HEK293 (cell line): ENCODE data around the gene TNNT2.

Experiments used
- CTCF ChIA-PET: fragments of 350-600 bp; formaldehyde crosslinking; extraction: SDS; loops from one replicate; lab custom pipeline; 2021; ENCODE audit warnings: antibody characterized with exemption; lab: Yijun Ruan, JAX
- POLR2A ChIA-PET: fragments of 300-600 bp; formaldehyde crosslinking; extraction: SDS; loops from one replicate; lab custom pipeline; 2020; ENCODE audit warnings: antibody characterized with exemption, inconsistent platforms; lab: Yijun Ruan, JAX
- H3K27ac ChIP-seq: fragments of 200-500 bp; sonication (Bioruptor generic); 2 replicates; pipeline ENCODE4 v1.5.1; 2014; ENCODE audit warnings: low read depth, low read length, control low read depth, inconsistent platforms; ENCODE audit errors: extremely low read depth
- H3K36me3 ChIP-seq, 2 experiments: fragments of 200-500 bp in 1 of 2; sonication (Bioruptor generic) in 1 of 2; 1 replicate in 1 of 2; 2 replicates in 1 of 2; pipeline ENCODE4 v1.5.1; 2014 to 2017; ENCODE audit warnings: inconsistent platforms in 2 of 2, low read length in 2 of 2; ENCODE audit not compliant: control insufficient read depth in 2 of 2, insufficient read depth in 1 of 2
- H3K4me1 ChIP-seq: fragments of 200-500 bp; sonication (Bioruptor generic); 2 replicates; pipeline ENCODE4 v1.5.1; 2014; ENCODE audit warnings: mild to moderate bottlenecking, low read length, inconsistent platforms; ENCODE audit not compliant: control insufficient read depth, insufficient read depth
- H3K4me3 ChIP-seq: 2 replicates; pipeline ENCODE4 v1.5.1; 2011; ENCODE audit warnings: low read depth, mild to moderate bottlenecking, control low read depth, low read length, moderate library complexity
- H3K9me3 ChIP-seq: fragments of 200-500 bp; sonication (Bioruptor generic); 2 replicates; pipeline ENCODE4 v1.5.1; 2014; ENCODE audit warnings: low read depth, low read length, inconsistent platforms; ENCODE audit not compliant: control insufficient read depth, insufficient read depth
- BCL6B ChIP-seq: fragments of 450-650 bp; formaldehyde crosslinking; IDR thresholded peaks from 2 replicates; pipeline ENCODE4 v1.5.1; 2017; ENCODE audit warnings: missing biosample characterization, missing genetic modification characterization
- CTCF ChIP-seq: fragments of 450-650 bp; formaldehyde crosslinking; IDR thresholded peaks from 2 replicates; pipeline ENCODE4 v1.5.1; 2016; ENCODE audit warnings: missing biosample characterization, missing genetic modification characterization
- KLF1 ChIP-seq: fragments of 450-650 bp; formaldehyde crosslinking; IDR thresholded peaks from 2 replicates; pipeline ENCODE4 v1.5.1; 2016; ENCODE audit warnings: missing biosample characterization, missing genetic modification characterization
- KLF7 ChIP-seq: fragments of 450-650 bp; formaldehyde crosslinking; IDR thresholded peaks from 2 replicates; pipeline ENCODE4 v1.5.1; 2016; ENCODE audit warnings: missing biosample characterization, missing genetic modification characterization, borderline replicate concordance
- MZF1 ChIP-seq: fragments of 450-650 bp; formaldehyde crosslinking; IDR thresholded peaks from 2 replicates; pipeline ENCODE4 v1.5.1; 2017; ENCODE audit warnings: missing biosample characterization, missing genetic modification characterization, borderline replicate concordance
- PBX3 ChIP-seq: sonication (generic); formaldehyde crosslinking; IDR thresholded peaks from 2 replicates; pipeline ENCODE4 v1.8.1; 2022; ENCODE audit warnings: mild to moderate bottlenecking, moderate library complexity, missing genetic modification reagents
- PRDM1 ChIP-seq: fragments of 450-650 bp; formaldehyde crosslinking; IDR thresholded peaks from 2 replicates; pipeline ENCODE4; 2016; ENCODE audit warnings: missing biosample characterization, missing genetic modification characterization
- SP7 ChIP-seq: fragments of 450-650 bp; formaldehyde crosslinking; IDR thresholded peaks from 2 replicates; pipeline ENCODE4 v1.5.1; 2016; ENCODE audit warnings: missing biosample characterization, missing genetic modification characterization
- TCF7L2 ChIP-seq: IDR thresholded peaks from 2 replicates; pipeline ENCODE4 v1.6.1; 2011; ENCODE audit warnings: low read depth, mild to moderate bottlenecking, inconsistent platforms, low read length, moderate library complexity, borderline replicate concordance
- TSHZ1 ChIP-seq: fragments of 450-650 bp; formaldehyde crosslinking; IDR thresholded peaks from 2 replicates; pipeline ENCODE4 v1.5.1; 2016; ENCODE audit warnings: missing biosample characterization, missing genetic modification characterization, borderline replicate concordance
- ZNF10 ChIP-seq: fragments of 450-650 bp; formaldehyde crosslinking; IDR thresholded peaks from 2 replicates; pipeline ENCODE4 v1.5.1; 2017; ENCODE audit warnings: missing biosample characterization, missing genetic modification characterization
- ZNF112 ChIP-seq: fragments of 450-650 bp; formaldehyde crosslinking; IDR thresholded peaks from 2 replicates; pipeline ENCODE4 v1.5.0; 2017; ENCODE audit warnings: missing biosample characterization, missing genetic modification characterization
- ZNF16 ChIP-seq: fragments of 450-650 bp; formaldehyde crosslinking; IDR thresholded peaks from 2 replicates; pipeline ENCODE4 v1.5.1; 2016; ENCODE audit warnings: low read depth, missing biosample characterization, missing genetic modification characterization
- ZNF174 ChIP-seq: fragments of 450-650 bp; formaldehyde crosslinking; IDR thresholded peaks from 2 replicates; pipeline ENCODE4 v1.5.0; 2017; ENCODE audit warnings: missing biosample characterization, mild to moderate bottlenecking, missing genetic modification characterization
- ZNF2 ChIP-seq: fragments of 450-650 bp; formaldehyde crosslinking; IDR thresholded peaks from 2 replicates; pipeline ENCODE4 v1.5.1; 2016; ENCODE audit warnings: missing biosample characterization, missing genetic modification characterization
- ZNF211 ChIP-seq: fragments of 450-650 bp; formaldehyde crosslinking; IDR thresholded peaks from 2 replicates; pipeline ENCODE4 v1.5.1; 2016; ENCODE audit warnings: low read depth, missing biosample characterization, missing genetic modification characterization
- ZNF362 ChIP-seq: fragments of 450-650 bp; formaldehyde crosslinking; IDR thresholded peaks from 2 replicates; pipeline ENCODE4 v1.5.1; 2016; ENCODE audit warnings: missing biosample characterization, missing genetic modification characterization
- ZNF521 ChIP-seq: fragments of 450-650 bp; formaldehyde crosslinking; IDR thresholded peaks from 2 replicates; pipeline ENCODE4 v1.5.1; 2017; ENCODE audit warnings: missing biosample characterization, mild to moderate bottlenecking, missing genetic modification characterization
- ZNF544 ChIP-seq: fragments of 450-650 bp; formaldehyde crosslinking; IDR thresholded peaks from 2 replicates; pipeline ENCODE4 v1.5.0; 2017; ENCODE audit warnings: missing biosample characterization, missing genetic modification characterization
- ZNF610 ChIP-seq: fragments of 450-650 bp; formaldehyde crosslinking; IDR thresholded peaks from 2 replicates; pipeline ENCODE4 v1.5.1; 2016; ENCODE audit warnings: missing biosample characterization, missing genetic modification characterization, borderline replicate concordance
- ZNF664 ChIP-seq: fragments of 450-650 bp; formaldehyde crosslinking; IDR thresholded peaks from 2 replicates; pipeline ENCODE4 v1.5.1; 2016; ENCODE audit warnings: missing biosample characterization, missing genetic modification characterization
- ZNF670 ChIP-seq: fragments of 450-650 bp; formaldehyde crosslinking; IDR thresholded peaks from 2 replicates; pipeline ENCODE4 v1.5.1; 2016; ENCODE audit warnings: missing biosample characterization, missing genetic modification characterization, low read depth
- ZSCAN16 ChIP-seq: fragments of 450-650 bp; formaldehyde crosslinking; IDR thresholded peaks from 2 replicates; pipeline ENCODE4 v1.5.1; 2016; ENCODE audit warnings: missing biosample characterization, missing genetic modification characterization

TNNT2 gene

GRCh38 chr1:201319631-201320030 is 57.8 kb downstream of the TNNT2 start:
- Histone ChIP-seq H3K9me3 (no peaks in the 10 kb centered on the region), H3K36me3 (no peaks in the 10 kb centered on the region), H3K4me1 (no peaks in the 10 kb centered on the region), H3K27ac (no peak overlapping the region), H3K4me3 (no peak overlapping the region)
- POLR2A ChIA-PET = no interaction called here
- TF ChIP-seq ZNF664 (tag by site-specific recombination) = no peak
- TF ChIP-seq BCL6B (tag by site-specific recombination) = no peak
- no peak for TF ChIP-seq ZNF16 (tag by site-specific recombination)
- TF ChIP-seq ZSCAN16 (tag by site-specific recombination) = no peak
- no peak for TF ChIP-seq KLF7
- no peak for TF ChIP-seq PBX3
- TF ChIP-seq ZNF670 (tag by site-specific recombination) = no peak
- TF ChIP-seq ZNF362 (tag by site-specific recombination) = no peak
- no peak for TF ChIP-seq ZNF10
- no peak for TF ChIP-seq KLF1 (tag by site-specific recombination)
- no peak for TF ChIP-seq ZNF544
- no peak for TF ChIP-seq MZF1
- no peak for TF ChIP-seq ZNF211
- TF ChIP-seq ZNF521 (tag by site-specific recombination) = no peak
- TF ChIP-seq ZNF2 = no peak
- TF ChIP-seq ZNF174 (tag by site-specific recombination) = no peak
- no peak for TF ChIP-seq CTCF (tag by site-specific recombination)
- TF ChIP-seq PRDM1 (tag by site-specific recombination) = no peak
- TF ChIP-seq TCF7L2 = no peak
- CTCF ChIA-PET = interaction anchor here (0.6 to 1.3 kb wide), 3 partner anchors 23 to 66 kb away, joined by 3 read pairs; no protein-coding TSS in a partner anchor

GRCh38 chr1:201318504-201319340 is 58.8 kb downstream of the TNNT2 start:
- H3K36me3 ChIP-seq = no peaks in the 10 kb centered on the region
- TF ChIP-seq ZNF610 (tag by site-specific recombination) = no peak
- no peak for TF ChIP-seq TSHZ1 (tag by site-specific recombination)
- no peak for TF ChIP-seq ZNF112 (tag by site-specific recombination)
- no peak for TF ChIP-seq SP7
- H3K4me3 ChIP-seq = no peak overlapping the region
- ChIA-PET POLR2A (no interaction called here), CTCF (interaction anchor here (0.5 to 1.3 kb wide), 4 partner anchors 24 to 471 kb away, joined by 3 to 4 read pairs (median 3); no protein-coding TSS in a partner anchor)
- H3K4me1 ChIP-seq = no peaks in the 10 kb centered on the region
- H3K9me3 ChIP-seq = no peaks in the 10 kb centered on the region
- H3K27ac ChIP-seq = no peak overlapping the region
